ENCODE measurements around the gene TBX20.
"Not testable (repeated sequence)": the region's sequence is repeated elsewhere in the genome, so short reads cannot be mapped to it uniquely, and the experiment has no call there.

Gene TBX20

GRCh38 chr7:35256256-35257175 lies 2.6 kb upstream of the TBX20 start:
- DNase-seq, result no peak

GRCh38 chr7:35255443-35256255 lies 1.7 kb upstream of the TBX20 start:
- no peak for DNase-seq

- no peak for DNase-seq
Measured at GRCh38 chr7:35254496-35255442, 869 bp upstream of the TBX20 start.

- DNase-seq, result no peak
Measured at GRCh38 chr7:35253460-35253709, 515 bp downstream of the TBX20 start.

- no peak for DNase-seq
Measured at GRCh38 chr7:35252612-35253459, 1.1 kb downstream of the TBX20 start.

- no peak for DNase-seq
Measured at GRCh38 chr7:35251606-35252310, 2.1 kb downstream of the TBX20 start.

- no peak for DNase-seq
Measured at GRCh38 chr7:35250941-35251340, 3.0 kb downstream of the TBX20 start.

GRCh38 chr7:35250452-35250851 lies 3.4 kb downstream of the TBX20 start:
- no peak for DNase-seq

GRCh38 chr7:35249537-35249907 lies 4.4 kb downstream of the TBX20 start:
- DNase-seq, result no peak

GRCh38 chr7:35248576-35249536 lies 5.0 kb downstream of the TBX20 start:
- no peak for DNase-seq

- DNase-seq, result no peak
Measured at GRCh38 chr7:35246819-35247218, 7.1 kb downstream of the TBX20 start.

- peak in 2 of 56 donors; percentile 2 to 9 for DNase-seq
Measured at GRCh38 chr7:35241884-35242283, 12.0 kb downstream of the TBX20 start.

GRCh38 chr7:35241436-35241835 lies 12.5 kb downstream of the TBX20 start:
- DNase-seq, result no peak

GRCh38 chr7:35241008-35241407 lies 12.9 kb downstream of the TBX20 start:
- not testable (repeated sequence) for DNase-seq

GRCh38 chr7:35238456-35238855 lies 15.4 kb downstream of the TBX20 start:
- not testable (repeated sequence) for DNase-seq

- no peak for DNase-seq
Measured at GRCh38 chr7:35232994-35233393, 20.9 kb downstream of the TBX20 start.

- DNase-seq, result not testable (repeated sequence)
Measured at GRCh38 chr7:35231221-35231620, 22.7 kb downstream of the TBX20 start.

- not testable (repeated sequence) for DNase-seq
Measured at GRCh38 chr7:35229116-35229780, 24.7 kb downstream of the TBX20 start.
